HG03439 (cell line): ENCODE measurements around the gene SNTN.
"Not testable (repeated sequence)": the region's sequence is repeated elsewhere in the genome, so short reads cannot be mapped to it uniquely, and the experiment has no call there.

Experiments used
- ATAC-seq: cut with Tn5 transposase; IDR thresholded peaks from one replicate; pipeline ENCODE4 v1.9.1; 2021; ENCODE audit warnings: mild to moderate bottlenecking, moderate library complexity; ENCODE audit not compliant: unreplicated experiment

Gene SNTN

DNA sequence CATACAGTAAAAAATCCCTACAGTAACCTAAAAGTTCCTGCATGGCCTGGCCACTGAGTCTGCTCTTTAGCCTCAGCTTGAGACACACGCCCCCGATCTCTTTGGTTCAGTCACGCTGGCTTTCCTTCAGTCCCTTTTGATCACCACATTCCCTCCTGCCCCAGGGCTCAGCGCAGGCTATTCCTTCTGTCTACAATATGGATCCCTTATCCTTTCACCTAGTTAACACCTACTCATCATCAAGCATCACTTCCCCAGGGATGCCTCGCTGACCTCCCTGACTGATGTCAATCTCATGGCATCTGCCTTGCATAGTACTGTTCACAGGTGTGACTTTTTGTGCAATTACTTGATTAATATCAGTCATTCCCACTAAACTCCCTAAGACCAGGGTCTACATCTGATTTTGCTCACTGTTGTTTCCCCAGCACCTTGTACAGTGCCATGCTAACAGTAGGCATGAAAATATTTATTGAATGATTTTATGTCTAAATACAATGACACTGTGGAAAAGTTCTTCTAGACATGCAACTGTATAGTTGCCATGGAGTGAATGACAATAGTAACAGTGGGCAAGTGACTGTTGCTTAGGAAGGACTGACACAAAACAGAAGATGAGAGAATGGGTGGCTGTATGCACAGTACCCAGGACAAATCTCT is at the start of gene SNTN:
TSS of gene SNTN (plus strand) at position 610 of the 660 bp plus-strand sequence. CDS start at position 623, 13 bp downstream.
- no peak for ATAC-seq

DNA sequence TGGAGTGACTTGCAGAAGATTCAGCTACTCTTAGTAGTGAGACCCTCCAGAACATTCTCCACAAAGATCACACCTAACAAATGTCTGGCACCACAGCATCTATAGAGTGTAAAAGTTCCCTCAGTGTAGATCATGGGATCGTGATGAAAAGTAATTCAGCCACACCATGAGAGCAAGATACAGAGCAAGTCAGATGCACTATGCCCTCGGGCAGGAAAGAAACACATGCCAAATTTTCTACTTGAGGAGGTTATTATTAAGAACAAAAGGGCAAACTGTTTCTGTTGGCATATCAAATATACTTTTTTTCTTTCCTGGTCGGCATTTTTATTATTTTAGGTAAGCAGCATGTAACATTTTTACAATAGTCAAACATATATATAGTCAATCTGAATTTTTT is 44.8 kb upstream of the SNTN start:
- no peak for ATAC-seq

DNA sequence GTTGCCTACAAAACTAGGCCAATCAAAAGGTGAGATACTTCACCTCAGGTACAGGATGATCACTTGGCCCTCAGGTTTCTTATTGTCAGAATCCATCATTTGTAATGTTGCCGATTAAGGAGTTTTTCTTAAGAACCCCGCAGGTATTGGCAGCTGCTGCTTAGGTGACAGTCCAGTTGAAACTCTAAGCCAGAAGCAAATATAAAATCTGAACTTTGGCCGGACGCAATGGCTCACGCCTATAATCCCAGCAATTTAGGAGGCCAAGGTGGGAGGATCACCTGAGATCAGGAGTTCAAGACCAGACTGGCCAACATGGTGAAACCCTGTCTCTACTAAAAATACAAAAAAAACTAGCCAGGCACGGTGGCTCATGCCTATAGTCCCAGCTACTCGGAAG is 43.1 kb upstream of the SNTN start:
- ATAC-seq = no peak

GRCh38 chr3:63609834-63610233 is 42.6 kb upstream of the SNTN start:
- ATAC-seq = no peak

- no peak for ATAC-seq
Measured at GRCh38 chr3:63611382-63611781, 41.1 kb upstream of the SNTN start.

DNA sequence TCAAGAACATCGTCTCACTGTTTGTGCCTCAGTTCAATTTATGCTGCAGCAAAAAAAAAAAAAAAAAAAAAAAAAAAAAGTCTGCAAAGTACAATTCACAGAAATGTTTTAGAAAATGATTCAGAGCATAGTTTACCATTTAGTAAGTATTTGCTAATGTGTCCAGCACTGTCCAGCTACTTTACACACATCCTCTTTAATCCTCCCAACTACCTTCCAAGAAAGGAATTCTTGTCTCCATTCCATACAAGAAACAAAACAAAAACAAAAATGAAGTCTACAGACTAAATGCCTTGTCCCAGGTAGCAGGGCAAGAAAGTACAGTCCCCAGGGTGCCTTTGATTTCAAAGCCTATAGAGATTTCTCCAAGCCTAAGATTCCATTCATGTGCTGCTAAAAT is 38.9 kb upstream of the SNTN start:
- no peak for ATAC-seq

GRCh38 chr3:63617391-63617790 is 35.1 kb upstream of the SNTN start:
- no peak for ATAC-seq

- ATAC-seq = no peak
Measured at GRCh38 chr3:63624941-63625560, 27.4 kb upstream of the SNTN start.

GRCh38 chr3:63631670-63632069 is 20.8 kb upstream of the SNTN start:
- ATAC-seq = no peak

DNA sequence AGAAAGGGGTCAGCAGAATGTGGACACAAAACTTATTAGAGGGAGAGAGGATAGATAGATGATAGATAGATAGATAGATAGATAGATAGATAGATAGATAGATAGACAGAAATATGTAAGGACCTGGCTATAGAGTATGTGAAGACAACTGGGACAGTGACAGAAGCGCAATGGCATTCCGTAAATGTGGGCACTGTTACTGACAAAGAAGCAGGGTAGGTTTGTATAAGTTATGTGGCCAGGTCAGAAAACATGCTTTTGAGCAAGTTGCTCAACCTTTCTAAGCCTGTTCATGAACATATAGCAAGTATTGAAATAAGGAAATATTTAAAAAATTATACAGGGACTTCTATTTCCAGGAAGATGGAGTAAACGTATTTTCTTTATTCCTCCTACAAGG is 17.3 kb upstream of the SNTN start:
- ATAC-seq = no peak

DNA sequence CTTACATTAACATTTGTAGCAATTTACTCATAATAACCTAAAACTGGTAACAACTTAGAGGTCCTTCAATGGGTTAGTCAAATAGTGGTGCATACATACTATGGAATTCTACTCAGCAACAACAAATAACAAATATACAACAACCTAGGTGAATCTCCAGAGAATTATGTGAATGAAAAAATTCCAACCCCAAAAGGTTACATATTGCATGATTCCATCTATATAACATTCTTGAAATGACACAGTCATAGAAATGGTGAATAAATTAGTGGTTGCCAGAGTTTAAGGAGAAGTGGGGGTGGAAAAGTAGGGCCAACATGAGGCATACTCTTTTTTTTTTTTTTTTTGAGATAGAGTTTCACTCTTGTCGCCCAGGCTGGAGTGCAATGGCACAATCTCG is 12.7 kb upstream of the SNTN start:
- ATAC-seq = no peak

DNA sequence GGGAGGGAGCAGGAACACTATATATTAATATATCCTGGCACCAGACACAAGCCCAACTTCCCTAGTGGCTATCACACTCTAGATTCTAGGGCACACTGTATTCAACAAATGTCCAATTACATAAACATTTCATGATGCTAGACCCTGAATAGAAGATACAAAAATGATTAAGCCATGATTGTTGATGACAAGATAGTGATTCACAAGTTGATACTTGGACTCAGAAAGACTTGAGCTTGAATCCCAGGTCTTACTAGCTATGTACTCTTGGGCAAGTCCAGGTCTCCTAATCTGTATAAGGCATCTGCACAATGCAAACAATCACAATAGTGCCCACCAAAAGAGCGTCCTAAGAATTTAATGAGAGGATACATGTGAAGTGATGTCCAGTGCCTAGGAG is 10.0 kb upstream of the SNTN start:
- ATAC-seq = no peak

- no peak for ATAC-seq
Measured at GRCh38 chr3:63644212-63644797, 8.2 kb upstream of the SNTN start.

- ATAC-seq = not testable (repeated sequence)
Measured at GRCh38 chr3:63644928-63645781, 7.3 kb upstream of the SNTN start.

GRCh38 chr3:63654211-63654610 is 1.7 kb downstream of the SNTN start:
- no peak for ATAC-seq

DNA sequence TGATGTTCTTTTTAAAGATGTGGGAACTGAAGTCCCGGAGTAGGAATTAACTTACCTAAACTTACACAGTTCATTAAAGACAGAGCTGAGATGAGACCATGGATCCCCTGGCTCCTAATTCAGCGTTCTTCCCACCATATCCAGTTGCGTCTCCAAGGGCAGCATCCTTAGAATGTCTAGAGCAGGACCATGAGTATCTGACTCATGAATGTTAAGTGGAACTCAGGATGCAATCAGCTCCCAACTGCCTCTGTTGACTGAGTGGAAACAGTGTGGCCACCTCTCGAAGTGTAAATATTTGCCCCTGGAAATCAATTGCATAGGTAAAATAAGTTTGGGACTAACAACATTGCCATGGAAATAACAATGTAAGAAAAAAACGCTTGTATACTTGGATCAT is 2.5 kb downstream of the SNTN start:
- ATAC-seq = no peak

DNA sequence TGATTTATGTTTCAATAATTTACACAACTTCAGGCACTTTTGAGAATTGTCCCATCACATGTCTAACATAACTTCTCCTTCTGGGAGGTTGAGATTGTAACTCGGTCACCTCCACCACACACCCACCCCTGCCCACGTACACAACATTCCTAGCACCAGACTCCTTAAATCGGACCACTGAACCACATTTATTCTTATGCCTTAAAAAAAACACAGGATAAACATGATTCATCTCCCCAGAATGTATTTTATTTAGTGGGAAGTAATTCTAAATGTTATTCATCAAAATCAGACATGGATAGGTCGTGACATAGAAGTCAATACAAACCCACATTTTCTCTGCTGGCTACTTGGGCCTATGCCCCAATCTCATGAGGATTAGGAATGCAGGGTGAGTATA is 3.0 kb downstream of the SNTN start:
- no peak for ATAC-seq

DNA sequence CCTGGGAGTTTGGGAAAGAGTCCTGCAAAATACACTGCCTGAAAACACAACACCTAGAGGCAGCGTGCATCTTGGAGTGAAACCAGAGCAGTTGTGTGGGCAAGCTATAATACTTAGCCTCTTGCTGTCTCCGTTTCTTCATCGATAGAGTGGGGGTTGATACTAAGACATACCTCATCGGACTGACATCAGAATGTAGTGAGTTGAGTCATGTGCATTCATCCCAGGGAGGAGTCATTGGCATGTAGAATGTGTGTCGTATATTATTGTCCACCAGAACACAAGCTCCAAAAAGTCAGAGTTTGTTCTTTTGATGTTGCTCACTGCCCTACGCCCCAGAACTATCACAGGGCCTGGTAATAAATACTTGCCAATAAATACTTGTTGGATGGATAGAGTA is 4.3 kb downstream of the SNTN start:
- ATAC-seq = no peak

- no peak for ATAC-seq
Measured at GRCh38 chr3:63661242-63661641, 8.8 kb downstream of the SNTN start.

DNA sequence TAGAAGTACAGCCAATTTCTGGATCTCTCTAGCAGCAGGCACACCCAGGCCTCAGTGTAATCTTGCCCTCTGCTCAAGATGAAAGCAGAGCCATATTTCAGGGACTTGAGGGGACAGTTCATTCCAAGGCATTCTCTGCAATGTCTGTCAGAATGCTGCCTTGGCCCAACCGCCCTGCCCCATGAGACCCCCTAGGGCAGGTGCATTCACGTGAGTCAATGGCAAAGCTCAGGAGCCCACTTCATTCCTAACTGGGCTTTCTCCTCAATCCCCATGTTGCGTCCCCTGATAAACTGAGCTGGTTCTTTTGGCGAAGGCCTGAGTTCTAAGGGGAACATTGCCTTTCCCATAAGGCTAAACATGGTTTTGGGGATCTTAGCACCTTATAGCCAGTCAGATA is 9.5 kb downstream of the SNTN start:
- no peak for ATAC-seq

GRCh38 chr3:63662500-63662899 is 10.0 kb downstream of the SNTN start:
- no peak for ATAC-seq

GRCh38 chr3:63670544-63670943 is 18.1 kb downstream of the SNTN start:
- ATAC-seq = no peak
